OCI-LY7 (cell line): Measurements from ENCODE around the gene ZSCAN9. TPM values are rescaled to one million over a fixed set of nuclear protein-coding genes. Genes with fewer than 3 reads are reported as not detected.

Source experiments
- BruUV-seq: library from RNA; stranded (reverse); fragments of 400-500 nt; replicated peaks from 2 replicates; lab custom pipeline; 2021; lab: Mats Ljungman, UMichigan
- CTCF ChIA-PET: fragments of 300-600 bp; sonication (Branson Sonifier 250); formaldehyde crosslinking; loops from one replicate; lab custom pipeline; 2022; ENCODE audit warnings: antibody characterized with exemption; ENCODE audit not compliant: unreplicated experiment; lab: Charles Lee
- POLR2A ChIA-PET: fragments of 300-600 bp; sonication (Branson Sonifier 250); formaldehyde crosslinking; loops from one replicate; lab custom pipeline; 2022; ENCODE audit warnings: antibody characterized with exemption; lab: Charles Lee
- DNase-seq: peaks from one replicate; pipeline ENCODE4 v3.0.0-alpha.2; 2015; ENCODE audit warnings: low spot score
- H2AFZ ChIP-seq: fragments of 200-600 bp; sonication (generic), shearing (Covaris generic); 2 replicates; pipeline ENCODE4 v1.6.1; 2014; ENCODE audit warnings: mild to moderate bottlenecking, antibody characterized with exemption, low read length, moderate library complexity
- H3K27ac ChIP-seq: fragments of 200-600 bp; sonication (generic); 2 replicates; pipeline ENCODE4 v1.5.1; 2014; ENCODE audit warnings: mixed run types, low read depth, mild to moderate bottlenecking, moderate library complexity, low read length, inconsistent platforms; ENCODE audit not compliant: poor library complexity, severe bottlenecking
- H3K36me3 ChIP-seq: fragments of 200-600 bp; sonication (generic); 2 replicates; pipeline ENCODE4 v1.6.1; 2014; ENCODE audit warnings: mild to moderate bottlenecking, antibody characterized with exemption, low read length, moderate library complexity, mixed read lengths; ENCODE audit not compliant: insufficient read depth
- H3K4me1 ChIP-seq: fragments of 200-600 bp; sonication (generic); 2 replicates; pipeline ENCODE4 v1.5.1; 2014; ENCODE audit warnings: mild to moderate bottlenecking, low read length; ENCODE audit not compliant: insufficient read depth, poor library complexity, severe bottlenecking
- H3K4me2 ChIP-seq: fragments of 200-600 bp; sonication (generic); 2 replicates; pipeline ENCODE4 v1.6.1; 2014; ENCODE audit warnings: mild to moderate bottlenecking, low read length
- H3K4me3 ChIP-seq: fragments of 200-600 bp; sonication (generic); 2 replicates; pipeline ENCODE4 v1.5.1; 2014; ENCODE audit warnings: mild to moderate bottlenecking, low read depth, low read length; ENCODE audit not compliant: poor library complexity, severe bottlenecking
- H3K79me2 ChIP-seq: fragments of 200-600 bp; sonication (generic); 2 replicates; pipeline ENCODE4 v1.6.1; 2016; ENCODE audit warnings: low read depth, mild to moderate bottlenecking, low read length, moderate library complexity, mixed read lengths; ENCODE audit not compliant: insufficient read depth
- H3K9me2 ChIP-seq: fragments of 200-600 bp; sonication (generic); 2 replicates; pipeline ENCODE4 v1.6.1; 2016; ENCODE audit warnings: mild to moderate bottlenecking, low read length, mixed read lengths; ENCODE audit not compliant: insufficient read depth
- H3K9me3 ChIP-seq: fragments of 200-600 bp; sonication (generic); 2 replicates; pipeline ENCODE4 v1.6.1; 2014; ENCODE audit warnings: mild to moderate bottlenecking, mixed run types, low read length, mixed read lengths
- H4K20me1 ChIP-seq: fragments of 200-600 bp; sonication (generic); 2 replicates; pipeline ENCODE4 v1.6.1; 2014; ENCODE audit warnings: mild to moderate bottlenecking, antibody characterized with exemption, low read length, moderate library complexity, mixed read lengths; ENCODE audit not compliant: insufficient read depth
- CTCF ChIP-seq: fragments of 200-600 bp; sonication (generic); conservative IDR thresholded peaks from 2 replicates; pipeline ENCODE4 v1.5.1; 2014; ENCODE audit warnings: mild to moderate bottlenecking, antibody characterized with exemption, low read length, moderate library complexity, mixed read lengths
- EZH2phosphoT487 ChIP-seq: fragments of 200-600 bp; sonication (generic); IDR thresholded peaks from 2 replicates; pipeline ENCODE4 v1.6.1; 2018; ENCODE audit warnings: low read depth, borderline replicate concordance, mild to moderate bottlenecking, mixed run types, antibody characterized with exemption, low read length, moderate library complexity, mixed read lengths
- intact Hi-C: fragments of 100-400 bp; cut with micrococcal nuclease; formaldehyde crosslinking; loops from one replicate; pipeline ENCODE4 v1.10.0; 2022; ENCODE audit not compliant: unreplicated experiment
- total RNA-seq, 2 experiments: library from RNA; depleted of rRNA in 1 of 2; stranded (reverse); fragments of >200 nt in 1 of 2; shearing (Covaris generic) in 1 of 2; gene quantifications; 2 replicates each; pipeline ENCODE4 v1.2.3, GENCODE V29; 2014 to 2022

The ZSCAN9 gene
- total RNA-seq, 2 experiments from 2014 or later: 3.1 to 9.0 TPM

GRCh38 chr6:28217890-28218289 lies 7.2 kb upstream of the ZSCAN9 start:
- Histone ChIP-seq H4K20me1 (no peaks in the 10 kb centered on the region), H2AFZ (no peak overlapping the region), H3K79me2 (no peaks in the 10 kb centered on the region), H3K27ac (no peak overlapping the region), H3K9me3 (no peaks in the 10 kb centered on the region), H3K9me2 (no peaks in the 10 kb centered on the region), H3K4me3 (no peak overlapping the region), H3K36me3 (no peaks in the 10 kb centered on the region), H3K4me1 (no peaks in the 10 kb centered on the region), H3K4me2 (no peak overlapping the region)
- intact Hi-C loops: no loop called here
- TF ChIP-seq CTCF (no peak), EZH2phosphoT487 (no peak)
- ChIA-PET CTCF (no interaction called here), POLR2A (interaction anchor here (0.6 to 1.0 kb wide), 2 partner anchors 21 to 321 kb away, joined by 3 read pairs; no protein-coding TSS in a partner anchor)
- DNase-seq: no peak
- no TSS peak for BruUV-seq

GRCh38 chr6:28218312-28219248 lies 6.5 kb upstream of the ZSCAN9 start:
- Histone ChIP-seq H2AFZ (no peak overlapping the region), H3K36me3 (no peaks in the 10 kb centered on the region), H4K20me1 (no peaks in the 10 kb centered on the region), H3K4me2 (peak overlapping the region; percentile 46; the same call in 1 of the 2 replicates), H3K79me2 (no peaks in the 10 kb centered on the region), H3K9me2 (no peaks in the 10 kb centered on the region), H3K9me3 (no peaks in the 10 kb centered on the region), H3K27ac (no peak overlapping the region), H3K4me3 (no peak overlapping the region), H3K4me1 (no peaks in the 10 kb centered on the region)
- no TSS peak for BruUV-seq
- ChIA-PET POLR2A (interaction anchor here (0.6 to 1.0 kb wide), 3 partner anchors 22 to 322 kb away, joined by 3 to 4 read pairs (median 3); no protein-coding TSS in a partner anchor), CTCF (no interaction called here)
- TF ChIP-seq EZH2phosphoT487 (no peak), CTCF (no peak)
- DNase-seq: no peak
- intact Hi-C loops: no loop called here
